Measurements from ENCODE around the gene PRDM4.

The PRDM4 gene

DNA sequence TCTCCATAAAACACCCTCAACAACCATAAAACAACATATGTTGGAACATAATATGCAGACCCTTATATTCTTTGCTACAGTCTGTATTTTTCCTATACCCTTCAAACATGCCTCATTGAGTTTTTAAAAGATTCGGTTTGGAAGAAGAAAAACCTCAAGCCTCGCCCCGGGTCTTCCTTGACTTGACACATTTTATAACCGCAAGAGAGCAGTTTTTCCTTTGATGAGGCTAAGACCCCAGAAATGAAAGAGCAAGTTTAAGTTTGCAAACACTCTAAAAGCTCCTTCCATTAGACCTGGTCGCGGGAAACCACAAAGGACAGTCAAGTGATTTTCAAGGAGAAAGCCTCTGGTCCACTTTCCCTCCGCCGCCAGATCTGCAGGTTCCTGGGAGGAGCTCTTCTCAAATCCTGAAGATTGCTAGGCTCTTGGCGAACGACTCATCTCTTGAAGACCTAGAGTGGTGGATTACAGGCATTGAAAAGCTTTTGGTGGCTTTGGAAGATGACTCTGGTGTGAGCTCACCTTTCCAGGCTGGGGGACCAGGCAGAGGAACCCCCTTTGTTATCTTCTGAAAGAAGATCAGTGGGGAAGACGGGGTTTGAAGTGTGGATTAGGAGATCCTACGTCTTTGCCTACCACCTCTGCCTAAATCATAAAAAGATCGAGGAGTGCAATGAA lies 13.6 kb upstream of the PRDM4 start, which contains the start of gene ASCL4:
Gene ASCL4, plus strand, starts transcription at position 356 of the 681 bp plus-strand sequence. CDS start 515 bp downstream, outside the sequence.
- peaks cover 36% of the 10 kb centered on the region for H3K27me3 ChIP-seq (ENCODE audit: insufficient read depth, poor library complexity, severe bottlenecking)
- no peak for TF ChIP-seq GABPA (IDR thresholded peaks at IDR 0.05; ENCODE audit: low read depth)
- no peak for TF ChIP-seq POLR2AphosphoS5 (IDR thresholded peaks at IDR 0.05; ENCODE audit: low read depth)
- TF ChIP-seq, protein P1, sequence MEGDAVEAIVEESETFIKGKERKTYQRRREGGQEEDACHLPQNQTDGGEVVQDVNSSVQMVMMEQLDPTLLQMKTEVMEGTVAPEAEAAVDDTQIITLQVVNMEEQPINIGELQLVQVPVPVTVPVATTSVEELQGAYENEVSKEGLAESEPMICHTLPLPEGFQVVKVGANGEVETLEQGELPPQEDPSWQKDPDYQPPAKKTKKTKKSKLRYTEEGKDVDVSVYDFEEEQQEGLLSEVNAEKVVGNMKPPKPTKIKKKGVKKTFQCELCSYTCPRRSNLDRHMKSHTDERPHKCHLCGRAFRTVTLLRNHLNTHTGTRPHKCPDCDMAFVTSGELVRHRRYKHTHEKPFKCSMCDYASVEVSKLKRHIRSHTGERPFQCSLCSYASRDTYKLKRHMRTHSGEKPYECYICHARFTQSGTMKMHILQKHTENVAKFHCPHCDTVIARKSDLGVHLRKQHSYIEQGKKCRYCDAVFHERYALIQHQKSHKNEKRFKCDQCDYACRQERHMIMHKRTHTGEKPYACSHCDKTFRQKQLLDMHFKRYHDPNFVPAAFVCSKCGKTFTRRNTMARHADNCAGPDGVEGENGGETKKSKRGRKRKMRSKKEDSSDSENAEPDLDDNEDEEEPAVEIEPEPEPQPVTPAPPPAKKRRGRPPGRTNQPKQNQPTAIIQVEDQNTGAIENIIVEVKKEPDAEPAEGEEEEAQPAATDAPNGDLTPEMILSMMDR (IDR thresholded peaks at IDR 0.05; ENCODE audit: insufficient read depth, low read length): no peak
- TF ChIP-seq SPI1 (IDR thresholded peaks at IDR 0.05; ENCODE audit: borderline replicate concordance, low read depth): no peak
- TF ChIP-seq REST (IDR thresholded peaks at IDR 0.05; ENCODE audit: insufficient replicate concordance, low read depth): no peak
- no peak within 1 kb of the TSS for H3K27ac ChIP-seq (replicated peaks)
- DNase-seq (ENCODE audit: low read depth in 1 of 2, low spot score in 1 of 2): no peak
- no peak within 1 kb of the TSS for H3K4me3 ChIP-seq (replicated peaks; ENCODE audit: insufficient read depth, low read length)

DNA sequence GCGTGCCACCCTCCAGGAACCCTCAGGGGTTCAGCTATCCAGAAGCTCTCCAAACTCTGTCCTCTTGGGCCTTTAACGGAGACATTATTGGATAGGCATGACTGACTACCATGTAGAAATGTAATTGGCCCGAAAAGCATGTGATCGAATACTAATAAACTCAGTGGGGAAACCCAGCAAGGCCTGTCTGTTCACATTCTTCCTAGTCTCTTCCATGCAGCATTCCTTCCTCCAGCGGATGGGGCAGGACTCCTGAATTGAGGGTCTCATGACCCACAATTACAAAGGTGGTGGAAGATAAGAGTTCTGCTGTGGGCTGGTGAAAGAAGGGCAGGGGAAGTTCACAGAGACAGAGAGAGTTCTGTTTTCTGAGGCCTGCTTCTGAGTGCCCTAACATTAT lies 6.5 kb upstream of the PRDM4 start:
- Histone ChIP-seq H3K4me3 (replicated peaks; ENCODE audit: insufficient read depth, low read length) (no peak overlapping the region), H3K27me3 (ENCODE audit: insufficient read depth, poor library complexity, severe bottlenecking) (no peaks in the 10 kb centered on the region), H3K27ac (replicated peaks) (no peak overlapping the region)
- TF ChIP-seq, protein P1 (IDR thresholded peaks at IDR 0.05; ENCODE audit: insufficient read depth, low read length): no peak
- no peak for TF ChIP-seq POLR2AphosphoS5 (IDR thresholded peaks at IDR 0.05; ENCODE audit: low read depth)
- TF ChIP-seq REST (IDR thresholded peaks at IDR 0.05; ENCODE audit: insufficient replicate concordance, low read depth): no peak
- no peak for TF ChIP-seq GABPA (IDR thresholded peaks at IDR 0.05; ENCODE audit: low read depth)
- TF ChIP-seq SPI1 (IDR thresholded peaks at IDR 0.05; ENCODE audit: borderline replicate concordance, low read depth): no peak
- DNase-seq (ENCODE audit: low read depth in 1 of 2, low spot score in 1 of 2): no peak

DNA sequence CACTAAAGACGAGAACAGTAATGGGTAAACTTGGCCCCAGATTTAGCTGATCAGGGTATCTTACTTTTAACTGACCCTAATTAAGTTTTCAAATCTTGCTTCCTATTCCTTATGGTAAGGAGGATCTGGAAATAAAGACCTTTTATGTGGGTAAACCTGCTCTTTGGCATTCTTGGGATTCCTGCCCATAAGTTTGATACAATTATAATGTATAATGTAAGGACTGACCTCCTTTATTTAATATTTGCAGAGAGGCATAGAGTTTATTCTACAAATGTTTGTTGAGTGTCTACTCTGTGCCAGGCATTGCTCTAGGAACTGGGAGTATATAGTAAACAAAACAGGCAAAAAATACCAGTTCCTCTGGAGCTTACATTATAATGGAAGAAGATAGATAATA lies 4.4 kb upstream of the PRDM4 start:
- no peak for TF ChIP-seq SPI1 (IDR thresholded peaks at IDR 0.05; ENCODE audit: borderline replicate concordance, low read depth)
- TF ChIP-seq POLR2AphosphoS5 (IDR thresholded peaks at IDR 0.05; ENCODE audit: low read depth): no peak
- TF ChIP-seq, protein P1 (IDR thresholded peaks at IDR 0.05; ENCODE audit: insufficient read depth, low read length): no peak
- no peak for TF ChIP-seq REST (IDR thresholded peaks at IDR 0.05; ENCODE audit: insufficient replicate concordance, low read depth)
- TF ChIP-seq GABPA (IDR thresholded peaks at IDR 0.05; ENCODE audit: low read depth): no peak
- H3K4me3 ChIP-seq (replicated peaks; ENCODE audit: insufficient read depth, low read length): no peak overlapping the region

More for the DNA sequence above, 4.4 kb upstream of the PRDM4 start:
- Histone ChIP-seq H3K27me3 (ENCODE audit: insufficient read depth, poor library complexity, severe bottlenecking) (no peaks in the 10 kb centered on the region), H3K27ac (replicated peaks) (no peak overlapping the region)
- no peak for DNase-seq (ENCODE audit: low read depth in 1 of 2, low spot score in 1 of 2)

Measured in HL-60 (cell line).